GM12878 (cell line): ENCODE data around the gene ZIC2. TPM values are rescaled to one million over a fixed set of nuclear protein-coding genes. Genes with fewer than 3 reads are reported as not detected.

Experiments
- BRCA1 ChIP-seq: IDR thresholded peaks from 2 replicates; pipeline ENCODE4 v1.6.1; 2011; ENCODE audit warnings: low read depth, low read length, improper control_type of control experiment
- CEBPZ ChIP-seq: fragments of 150-350 bp; IDR thresholded peaks from 2 replicates; pipeline ENCODE4 v1.6.1; 2016; ENCODE audit warnings: low read depth, low read length
- CHD2 ChIP-seq: IDR thresholded peaks from 2 replicates; pipeline ENCODE4 v1.6.1; 2011; ENCODE audit warnings: low read depth, low read length, improper control_type of control experiment, borderline replicate concordance
- ZBED1 ChIP-seq: IDR thresholded peaks from 2 replicates; pipeline ENCODE4 v1.6.1; 2016; ENCODE audit warnings: borderline replicate concordance
- ZNF687 ChIP-seq: fragments of 450-650 bp; IDR thresholded peaks from 2 replicates; pipeline ENCODE4 v1.6.1; 2017; ENCODE audit warnings: mild to moderate bottlenecking, moderate library complexity
- polyA plus RNA-seq, 11 experiments: library from polyadenylated mRNA; depleted of rRNA in 4 of 11; unstranded in 6 of 11; stranded (reverse) in 5 of 11; fragments of >200 nt; fragmentation: Nextera tagmentation in 4 of 11; fragmentation: Illumina TruSeq in 1 of 11; extraction: Ambion mirVana in 4 of 11; extraction: Trizol in 1 of 11; gene quantifications; 1 replicate in 1 of 11; 2 replicates in 10 of 11; pipeline versions ENCODE4 v1.2.1 to v1.2.3, GENCODE V29; 2011 to 2016; ENCODE audit warnings: inconsistent platforms in 2 of 11, missing spikeins in 2 of 11, low read depth in 1 of 11
- total RNA-seq, 4 experiments: library from RNA; depleted of rRNA in 3 of 4; stranded (reverse); fragments of >200 nt in 3 of 4; fragmentation: Illumina TruSeq in 1 of 4; extraction: Trizol in 1 of 4; gene quantifications; 2 replicates each; pipeline versions ENCODE4 v1.2.1 to v1.2.3, GENCODE V29; 2013 to 2021

Gene ZIC2
- total and polyA plus RNA-seq, 10 of the 15 experiments (the other 5 are each of a cell fraction or from before 2014, with no cell fraction given) = 0.05 TPM; not detected in 8

- TF ChIP-seq CEBPZ = no peak
- no peak for TF ChIP-seq BRCA1
- TF ChIP-seq ZNF687 = no peak
- no peak for TF ChIP-seq ZBED1
- no peak for TF ChIP-seq CHD2
These were observed 33.0 kb downstream of the ZIC2 start (continued) for GRCh38 chr13:100014621-100015020.
